BJ (cell line): Measurements from ENCODE around the gene COL6A3. TPM values are rescaled to one million over a fixed set of nuclear protein-coding genes. Genes with fewer than 3 reads are reported as not detected.
A peak's percentile ranks its signal among the peaks of the same experiment; 100 is the strongest.

Experiments
- CTCF ChIA-PET: fragments of 350-600 bp; formaldehyde crosslinking; extraction: SDS; loops from one replicate; lab custom pipeline; 2021; ENCODE audit warnings: antibody characterized with exemption, inconsistent platforms; lab: Yijun Ruan, JAX
- POLR2A ChIA-PET: fragments of 300-600 bp; sonication (Branson Sonifier 250); formaldehyde crosslinking; extraction: SDS; loops from one replicate; lab custom pipeline; 2021; ENCODE audit warnings: antibody characterized with exemption; lab: Charles Lee
- DNase-seq: peaks from one replicate; pipeline ENCODE4 v3.0.0-alpha.2; 2011; ENCODE audit warnings: low read depth
- H3K27me3 ChIP-seq: 2 replicates; pipeline ENCODE4 v1.6.0; 2011; ENCODE audit warnings: low read length; ENCODE audit not compliant: control insufficient read depth, insufficient read depth
- H3K36me3 ChIP-seq: 2 replicates; pipeline ENCODE4 v1.5.1; 2011; ENCODE audit warnings: low read length; ENCODE audit not compliant: control insufficient read depth, insufficient read depth
- H3K4me3 ChIP-seq: 2 replicates; pipeline ENCODE4 v1.5.1; 2011; ENCODE audit warnings: low read depth, mild to moderate bottlenecking, control low read depth, low read length
- polyA plus RNA-seq: library from polyadenylated mRNA; depleted of rRNA; stranded (reverse); fragments of >200 nt; gene quantifications from 2 replicates; pipeline ENCODE4 v1.2.3, GENCODE V29; 2011
- TF ChIP-seq, protein P1 (sequence below): IDR thresholded peaks from 2 replicates; pipeline ENCODE4 v1.5.1; 2011; ENCODE audit warnings: low read depth, mild to moderate bottlenecking, control low read depth, inconsistent platforms, low read length, moderate library complexity; ENCODE audit not compliant: insufficient read depth

The COL6A3 gene
- polyA plus RNA-seq, 1 experiment: 695 TPM

DNA sequence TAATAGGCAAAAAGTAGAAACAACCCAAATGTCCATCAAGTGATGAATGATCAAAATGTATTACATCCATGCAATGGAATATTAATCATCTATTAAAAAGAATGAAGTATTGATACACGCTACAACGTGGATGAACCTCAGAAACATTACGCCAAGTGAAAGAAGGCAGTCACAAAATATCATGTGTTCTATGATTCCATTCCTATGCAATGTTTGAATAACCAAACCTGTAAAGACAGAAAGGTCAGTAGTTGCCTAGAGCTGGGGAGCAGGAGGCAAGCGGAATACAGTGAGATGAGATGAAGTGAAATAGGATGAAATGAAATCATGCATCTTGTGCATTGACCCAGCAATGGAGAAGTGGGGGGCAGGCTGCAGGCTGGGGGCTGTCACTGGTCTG, 17.9 kb upstream of the COL6A3 start:
- no peaks in the 10 kb centered on the region for H3K36me3 ChIP-seq
- CTCF ChIA-PET: interaction anchor here (1.1 to 4.5 kb wide), 5 partner anchors 10 to 20 kb away, joined by 3 to 27 read pairs (median 5); no protein-coding TSS in a partner anchor
- TF ChIP-seq, protein P1, sequence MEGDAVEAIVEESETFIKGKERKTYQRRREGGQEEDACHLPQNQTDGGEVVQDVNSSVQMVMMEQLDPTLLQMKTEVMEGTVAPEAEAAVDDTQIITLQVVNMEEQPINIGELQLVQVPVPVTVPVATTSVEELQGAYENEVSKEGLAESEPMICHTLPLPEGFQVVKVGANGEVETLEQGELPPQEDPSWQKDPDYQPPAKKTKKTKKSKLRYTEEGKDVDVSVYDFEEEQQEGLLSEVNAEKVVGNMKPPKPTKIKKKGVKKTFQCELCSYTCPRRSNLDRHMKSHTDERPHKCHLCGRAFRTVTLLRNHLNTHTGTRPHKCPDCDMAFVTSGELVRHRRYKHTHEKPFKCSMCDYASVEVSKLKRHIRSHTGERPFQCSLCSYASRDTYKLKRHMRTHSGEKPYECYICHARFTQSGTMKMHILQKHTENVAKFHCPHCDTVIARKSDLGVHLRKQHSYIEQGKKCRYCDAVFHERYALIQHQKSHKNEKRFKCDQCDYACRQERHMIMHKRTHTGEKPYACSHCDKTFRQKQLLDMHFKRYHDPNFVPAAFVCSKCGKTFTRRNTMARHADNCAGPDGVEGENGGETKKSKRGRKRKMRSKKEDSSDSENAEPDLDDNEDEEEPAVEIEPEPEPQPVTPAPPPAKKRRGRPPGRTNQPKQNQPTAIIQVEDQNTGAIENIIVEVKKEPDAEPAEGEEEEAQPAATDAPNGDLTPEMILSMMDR: no peak
- H3K27me3 ChIP-seq: no peaks in the 10 kb centered on the region
- POLR2A ChIA-PET: no interaction called here
- no peak overlapping the region for H3K4me3 ChIP-seq
- no peak for DNase-seq

DNA sequence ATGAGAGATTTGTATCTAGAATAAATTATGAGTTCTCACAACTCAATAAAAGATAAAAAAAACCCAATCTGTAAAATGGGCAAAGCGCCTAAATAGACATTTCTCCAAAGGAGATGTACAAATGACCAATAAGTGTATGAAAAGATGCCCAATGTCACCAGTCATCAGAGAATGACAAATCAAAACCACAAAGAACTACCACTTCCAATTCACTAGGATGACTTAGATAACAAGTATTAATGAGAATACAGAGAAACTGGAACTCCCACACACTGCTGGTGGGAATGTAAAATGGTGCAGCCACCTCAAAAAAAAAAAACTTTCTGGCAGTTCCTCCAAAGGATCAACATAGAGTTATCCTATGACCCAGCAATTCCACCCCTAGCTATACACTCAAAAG, 17.4 kb upstream of the COL6A3 start:
- POLR2A ChIA-PET: no interaction called here
- CTCF ChIA-PET: interaction anchor here (0.9 to 4.5 kb wide), 3 partner anchors 9 to 140 kb away, joined by 4 to 27 read pairs (median 14); no protein-coding TSS in a partner anchor
- H3K27me3 ChIP-seq: no peaks in the 10 kb centered on the region
- peak; percentile 83 for DNase-seq
- TF ChIP-seq, protein P1: no peak
- H3K4me3 ChIP-seq: no peak overlapping the region
- no peaks in the 10 kb centered on the region for H3K36me3 ChIP-seq

DNA sequence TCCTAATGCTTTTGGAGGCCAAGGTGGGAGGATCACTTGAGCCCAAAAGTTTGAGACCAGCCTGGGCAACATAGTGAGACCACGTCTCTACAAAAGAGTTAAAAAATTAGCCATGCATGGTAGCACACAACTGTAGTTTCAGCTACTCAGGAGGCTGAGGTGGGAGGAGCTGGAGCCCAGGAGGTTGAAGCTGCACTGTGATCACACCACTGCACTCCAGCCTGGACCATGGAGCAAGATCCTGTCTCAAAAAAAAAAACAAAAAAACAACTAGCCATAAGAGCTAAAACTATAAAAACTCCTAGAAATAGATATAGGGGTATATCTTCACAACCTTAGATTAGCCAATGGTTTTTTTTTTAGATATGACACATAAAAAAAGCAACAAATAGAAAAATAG, 16.9 kb upstream of the COL6A3 start:
- TF ChIP-seq, protein P1: no peak

DNA sequence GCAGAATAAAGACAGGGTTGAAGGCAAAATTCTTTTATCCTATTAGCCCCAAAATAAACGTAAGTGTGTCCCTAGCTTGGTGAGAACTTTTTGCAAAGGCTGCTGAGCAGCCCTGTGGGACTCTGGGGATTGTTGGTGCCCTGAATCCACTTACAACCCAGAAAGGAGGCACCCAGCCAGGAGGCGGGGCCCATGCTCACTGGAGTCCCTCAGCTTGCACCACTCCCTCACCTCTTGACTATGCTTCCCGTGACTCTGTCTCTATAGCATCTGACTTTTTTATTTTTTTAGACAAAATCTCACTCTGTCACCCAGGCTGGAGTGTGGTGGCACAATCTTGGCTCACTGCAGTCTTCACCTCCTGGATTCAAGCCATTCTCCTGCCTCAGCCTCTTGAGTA, 15.8 kb upstream of the COL6A3 start:
- ChIA-PET CTCF (interaction anchor here (0.5 to 4.5 kb wide), 4 partner anchors 8 to 571 kb away, joined by 3 to 27 read pairs (median 4); no protein-coding TSS in a partner anchor), POLR2A (no interaction called here)
- Histone ChIP-seq H3K27me3 (no peaks in the 10 kb centered on the region), H3K36me3 (no peaks in the 10 kb centered on the region), H3K4me3 (no peak overlapping the region)
- no peak for DNase-seq
- TF ChIP-seq, protein P1: no peak

More for the DNA sequence above, 16.9 kb upstream of the COL6A3 start:
- H3K27me3 ChIP-seq: no peaks in the 10 kb centered on the region
- no peaks in the 10 kb centered on the region for H3K36me3 ChIP-seq
- no peak overlapping the region for H3K4me3 ChIP-seq
- POLR2A ChIA-PET: no interaction called here
- no peak for DNase-seq
- CTCF ChIA-PET: interaction anchor here (0.6 to 4.5 kb wide), 5 partner anchors 9 to 309 kb away, joined by 3 to 27 read pairs (median 4); no protein-coding TSS in a partner anchor

GRCh38 chr2:237427769-237428506, 14.0 kb upstream of the COL6A3 start:
- TF ChIP-seq, protein P1: no peak
- DNase-seq: no peak
- Histone ChIP-seq H3K27me3 (no peaks in the 10 kb centered on the region), H3K36me3 (no peaks in the 10 kb centered on the region), H3K4me3 (no peak overlapping the region)
- POLR2A ChIA-PET: no interaction called here
- CTCF ChIA-PET: interaction anchor here (1.2 to 1.4 kb wide), 3 partner anchors 13 to 47 kb away, joined by 3 read pairs; no protein-coding TSS in a partner anchor
